SKM-1 (cell line): ENCODE measurements around the gene B3GLCT.
"Not testable (repeated sequence)": the region's sequence is repeated elsewhere in the genome, so short reads cannot be mapped to it uniquely, and the experiment has no call there.

ENCODE experiments used
- DNase-seq: peaks from one replicate; lab custom pipeline; 2025; ENCODE audit not compliant: unreplicated experiment; lab: John Stamatoyannopoulos, UW

B3GLCT gene

DNA sequence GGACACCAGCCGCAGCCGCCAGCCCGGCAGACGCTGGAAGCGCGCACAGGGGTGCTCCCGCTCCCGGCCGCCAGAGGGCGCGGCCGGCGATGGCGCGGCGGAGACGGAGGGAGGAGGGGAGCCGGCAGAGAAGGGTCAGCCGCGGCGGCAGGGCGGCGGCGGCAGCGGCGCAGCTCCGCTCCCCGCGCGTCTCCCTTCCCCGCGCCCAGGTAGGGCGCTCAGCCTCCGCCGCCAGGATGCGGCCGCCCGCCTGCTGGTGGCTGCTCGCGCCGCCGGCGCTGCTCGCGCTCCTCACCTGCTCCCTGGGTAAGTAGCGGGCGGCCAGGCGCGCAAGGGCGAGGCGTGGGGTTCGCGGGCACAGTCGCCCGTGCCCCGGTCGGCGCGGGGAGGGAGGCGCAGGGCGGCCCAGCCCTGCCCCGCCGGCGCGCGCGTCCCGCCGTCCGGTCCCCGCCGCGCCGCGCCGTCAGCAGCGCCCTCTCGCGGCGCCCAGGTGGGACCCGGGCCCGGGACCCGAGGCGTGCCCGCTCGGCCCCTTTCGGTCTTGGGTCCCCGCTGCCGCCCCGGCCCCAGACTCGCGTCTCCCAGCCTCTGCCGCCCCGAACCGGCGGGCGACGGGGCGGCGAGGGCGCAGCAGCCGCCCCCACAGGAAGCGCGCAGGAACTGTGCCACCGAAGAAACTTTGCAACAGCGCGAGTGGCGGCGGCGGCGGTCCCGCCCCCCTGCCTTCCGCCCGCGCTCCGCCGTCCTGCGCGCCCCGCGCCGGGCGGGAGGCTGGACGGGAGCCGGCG, at the start of gene B3GLCT:
B3GLCT (plus strand) TSS at position 127 of the 788 bp plus-strand sequence; CDS start at position 237, 110 bp downstream.
- peak; percentile 51 for DNase-seq

DNA sequence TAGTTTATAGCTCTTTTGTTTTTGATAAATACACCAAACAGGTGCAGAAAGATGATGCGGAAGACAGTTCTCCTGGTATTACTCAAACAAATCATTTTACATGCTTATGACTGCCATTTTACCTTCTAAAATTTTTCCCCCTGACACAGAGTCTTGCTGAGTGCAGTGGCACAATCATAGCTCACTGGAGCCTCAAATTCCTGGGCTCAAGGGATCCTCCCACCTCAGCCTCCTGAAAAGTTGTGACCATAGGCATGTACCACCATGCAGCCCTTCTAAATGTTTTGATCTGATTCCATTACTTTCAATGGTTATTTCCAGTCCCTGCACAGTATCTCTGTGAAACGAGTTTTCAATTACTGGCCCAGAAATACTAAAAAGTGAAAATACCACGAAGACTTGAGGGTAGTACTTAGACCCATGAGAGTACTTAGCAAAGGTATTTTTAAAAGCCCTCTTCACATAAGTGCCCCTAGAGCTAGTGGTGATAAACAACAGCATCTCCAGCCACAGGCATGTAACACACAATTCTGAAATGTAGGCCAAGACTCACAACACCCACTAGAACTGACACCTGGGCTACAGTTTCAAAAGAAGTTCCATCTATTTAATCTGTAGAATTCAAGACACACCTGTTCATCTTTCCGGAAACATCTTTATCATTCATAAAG, 49.3 kb upstream of the B3GLCT start:
- DNase-seq: no peak

GRCh38 chr13:31151837-31152236, 47.9 kb upstream of the B3GLCT start:
- DNase-seq: no peak

DNA sequence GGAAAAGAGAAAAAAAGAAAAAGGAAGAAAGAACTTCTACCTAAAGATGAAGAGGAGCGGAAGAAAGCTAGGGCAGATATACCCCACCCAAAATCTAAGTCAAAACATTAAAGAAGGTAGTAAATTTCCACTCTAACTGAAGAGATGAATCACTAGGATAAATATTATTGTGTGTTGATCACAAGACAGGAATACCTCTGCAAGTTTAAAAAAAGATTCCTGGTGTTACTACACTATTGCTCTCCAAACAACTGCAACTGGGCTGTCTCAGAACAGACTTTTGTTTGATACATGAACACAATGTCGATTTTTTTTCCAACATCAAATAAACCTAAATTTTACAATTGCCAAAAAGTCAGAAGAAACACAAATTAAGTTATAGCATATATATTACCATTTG, 44.8 kb upstream of the B3GLCT start:
- no peak for DNase-seq

DNA sequence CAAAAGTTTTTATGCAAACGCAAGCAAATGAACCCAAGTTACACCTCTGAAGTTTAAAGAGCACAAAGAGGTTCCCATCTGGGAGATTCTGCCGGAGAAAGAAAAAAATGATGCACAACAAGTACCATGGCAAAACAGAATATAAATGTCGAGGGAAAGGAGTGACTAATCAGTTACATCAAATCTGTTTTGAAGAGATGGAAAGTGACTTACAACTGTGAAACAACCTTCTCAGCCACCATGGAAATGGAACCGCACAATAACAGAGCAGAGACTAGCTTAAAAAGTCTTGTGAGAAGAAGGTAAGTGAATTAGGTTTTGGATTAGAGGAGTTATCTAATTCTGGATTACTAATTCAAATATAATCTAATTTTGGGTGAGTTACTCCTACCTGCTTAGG, 40.5 kb upstream of the B3GLCT start:
- no peak for DNase-seq

GRCh38 chr13:31160857-31161556, 38.8 kb upstream of the B3GLCT start:
- peak; percentile 45 for DNase-seq

- peak; percentile 97 for DNase-seq
Observed at GRCh38 chr13:31161557-31162150, 38.1 kb upstream of the B3GLCT start, which contains the start of gene HSPH1. HSPH1 (minus strand) TSS chr13:31161904; CDS start chr13:31161582, 322 bp downstream.

DNA sequence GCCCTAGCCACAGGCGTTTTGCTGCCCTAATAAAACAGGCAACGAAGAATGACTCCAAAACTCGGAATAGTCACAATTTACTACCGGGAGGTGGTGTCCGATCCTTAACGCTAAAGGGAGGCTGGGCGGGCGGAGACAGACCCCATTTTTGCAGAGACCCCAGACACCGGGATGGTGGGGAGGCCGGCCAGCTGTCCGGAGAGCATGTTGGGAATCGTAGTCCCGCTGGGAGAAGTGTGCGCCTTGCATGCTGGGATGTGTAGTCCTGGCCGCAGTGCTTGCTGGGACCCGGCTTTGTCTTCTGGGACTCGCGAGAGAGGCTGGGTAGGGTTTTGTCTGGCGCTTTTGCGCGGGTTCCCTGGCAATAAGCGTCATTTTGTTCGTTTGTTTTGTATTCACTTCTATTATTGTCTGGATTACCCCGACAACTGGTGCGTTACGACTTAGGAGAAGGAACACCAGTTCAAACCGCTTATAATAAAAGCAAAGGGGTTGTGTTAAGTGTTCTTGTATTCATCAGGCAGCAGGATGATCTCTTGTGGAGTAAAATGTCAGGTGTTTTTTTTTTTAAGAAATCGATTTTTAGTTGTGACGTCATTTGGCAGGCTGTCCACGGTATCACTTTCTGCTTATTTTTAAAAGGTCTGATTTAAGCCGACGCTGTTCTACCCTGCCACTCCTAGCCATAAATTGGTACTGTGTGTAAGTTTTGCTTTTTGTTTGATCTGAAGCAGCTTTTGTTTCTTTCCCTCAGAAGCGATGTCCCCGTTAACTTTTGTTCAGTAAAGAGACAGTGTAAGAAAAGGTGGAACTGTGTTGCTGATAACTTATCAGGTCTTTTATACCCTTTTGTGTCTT, 37.4 kb upstream of the B3GLCT start:
- DNase-seq: peak; percentile 92

DNA sequence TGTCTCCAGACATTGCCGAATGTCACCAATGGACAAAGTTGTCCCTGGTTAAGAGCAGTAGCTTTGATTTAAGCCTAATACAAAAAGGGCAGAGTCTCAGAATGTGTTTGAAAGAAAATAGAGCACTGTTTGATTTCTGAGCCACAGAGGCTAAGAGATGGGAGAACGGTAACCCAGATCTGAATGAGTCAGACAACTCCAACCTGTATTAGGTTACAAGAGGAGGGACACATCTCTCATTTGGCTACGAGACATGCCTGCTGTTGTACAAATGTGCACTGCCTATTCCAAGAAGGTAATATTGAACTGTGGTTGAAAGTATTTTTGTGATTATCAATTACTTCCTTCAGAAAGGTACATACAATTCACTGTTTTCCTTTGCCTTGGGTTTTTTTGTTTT, 33.2 kb upstream of the B3GLCT start:
- DNase-seq: no peak

- no peak for DNase-seq
Observed at GRCh38 chr13:31167490-31167889, 32.3 kb upstream of the B3GLCT start.

DNA sequence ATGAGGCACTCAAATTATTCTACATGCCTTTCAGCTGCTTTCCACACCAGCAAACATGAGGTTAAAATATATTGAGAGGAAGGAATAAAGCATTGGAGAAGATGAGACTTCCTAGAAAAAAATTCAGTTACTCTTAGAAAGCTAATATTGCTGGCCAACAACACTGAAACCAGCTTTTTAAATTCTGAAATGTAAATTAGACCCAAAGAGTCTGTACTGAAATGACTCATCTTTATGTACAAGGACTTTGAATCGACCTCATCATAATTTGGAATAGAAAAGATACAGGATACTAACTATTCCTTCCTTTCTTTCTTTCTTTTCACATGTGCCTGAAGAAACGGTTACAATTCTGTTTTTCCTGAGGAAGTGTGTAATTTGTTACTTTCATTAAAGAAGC, 31.6 kb upstream of the B3GLCT start:
- no peak for DNase-seq

- no peak for DNase-seq
Observed at GRCh38 chr13:31168736-31169135, 31.0 kb upstream of the B3GLCT start.

DNA sequence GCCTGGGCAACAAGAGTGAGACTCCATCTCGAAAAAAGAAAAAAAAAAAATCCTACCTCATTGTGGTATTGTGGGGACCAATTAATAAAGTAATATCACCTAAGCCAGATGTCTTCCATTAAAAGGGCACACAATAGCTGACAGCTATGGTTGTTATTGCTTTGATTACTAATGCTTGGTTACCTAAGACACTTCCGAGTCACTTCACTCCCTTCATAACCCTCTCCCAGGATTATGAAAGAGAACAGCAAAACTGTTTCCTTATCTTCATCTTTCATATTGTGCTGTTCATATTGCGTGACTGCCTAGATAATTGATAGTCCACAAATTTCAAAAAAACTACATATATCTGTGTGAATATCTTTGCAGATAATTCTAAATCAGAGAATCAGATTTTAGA, 27.8 kb upstream of the B3GLCT start:
- DNase-seq: no peak

DNA sequence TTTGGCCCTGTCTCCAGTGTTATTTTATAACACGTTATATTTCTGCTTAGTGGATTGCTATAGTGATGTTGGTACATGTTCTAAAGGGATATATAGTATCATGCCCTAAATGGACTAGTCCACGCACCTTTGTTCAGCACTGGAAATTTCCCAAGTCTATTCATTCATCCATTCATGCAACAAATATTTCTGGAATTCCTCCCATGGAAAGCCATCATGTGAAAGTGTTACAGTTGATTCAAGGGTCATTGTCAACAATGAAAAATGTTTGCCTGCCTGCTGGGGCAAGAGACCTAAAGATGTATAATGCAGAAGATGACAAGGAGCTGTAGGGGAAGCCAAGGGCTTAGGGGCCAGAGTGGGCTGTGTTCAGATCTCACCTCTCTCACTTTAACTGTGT, 27.2 kb upstream of the B3GLCT start:
- DNase-seq: no peak

DNA sequence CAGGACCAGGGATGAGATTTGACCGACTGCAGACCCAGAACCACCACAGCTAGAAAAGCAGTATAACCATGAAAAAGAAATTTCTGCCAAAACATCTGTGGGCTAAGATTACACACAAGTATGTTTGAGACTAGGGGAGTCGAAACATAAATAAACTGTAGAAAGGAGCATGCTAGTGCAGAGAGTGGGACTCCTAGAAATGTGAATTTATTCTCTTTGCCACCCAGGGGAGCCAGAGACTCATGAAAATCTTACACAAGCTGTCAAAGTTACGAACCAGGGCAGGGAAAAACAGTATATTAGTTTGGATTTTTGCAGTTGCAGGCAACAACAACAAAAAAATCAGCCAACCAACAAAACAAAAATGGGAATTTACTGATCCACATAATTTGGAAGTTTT, 25.8 kb upstream of the B3GLCT start:
- no peak for DNase-seq

DNA sequence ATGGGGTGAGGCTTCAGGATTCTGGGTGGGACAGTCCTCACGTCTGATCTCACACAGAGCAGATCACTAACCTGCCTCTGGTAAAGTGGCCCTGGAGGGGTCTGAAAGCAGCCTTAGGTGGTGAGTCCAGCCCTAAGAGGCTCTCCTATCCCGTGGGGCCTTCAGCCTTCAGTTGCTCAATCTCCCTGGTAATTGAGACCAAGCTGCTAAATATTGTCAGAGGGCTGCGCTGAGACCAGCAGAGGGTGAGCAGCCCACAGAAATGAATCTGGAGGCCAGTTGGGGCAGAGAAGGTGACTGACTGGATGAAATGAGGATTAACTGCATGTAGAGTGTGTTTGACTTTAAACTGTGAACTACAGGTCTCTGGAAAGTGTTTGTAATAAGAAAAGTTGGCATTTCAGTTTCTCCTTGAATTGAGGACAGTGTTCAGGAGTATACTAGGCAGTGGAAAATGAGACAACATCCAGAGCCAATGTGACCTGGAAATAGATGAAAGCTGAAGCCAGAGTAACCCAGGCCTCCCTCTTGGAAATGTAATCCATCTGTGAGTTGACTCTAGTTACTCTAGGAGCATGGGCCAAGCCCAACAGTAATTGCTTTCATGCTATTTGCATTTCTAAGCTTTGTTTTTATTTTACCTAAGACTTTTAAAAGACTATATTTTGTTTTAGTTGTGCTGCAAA, 23.8 kb upstream of the B3GLCT start:
- DNase-seq: no peak

GRCh38 chr13:31177813-31178495, 21.8 kb upstream of the B3GLCT start:
- not testable (repeated sequence) for DNase-seq

GRCh38 chr13:31179241-31179640, 20.5 kb upstream of the B3GLCT start:
- DNase-seq: no peak

DNA sequence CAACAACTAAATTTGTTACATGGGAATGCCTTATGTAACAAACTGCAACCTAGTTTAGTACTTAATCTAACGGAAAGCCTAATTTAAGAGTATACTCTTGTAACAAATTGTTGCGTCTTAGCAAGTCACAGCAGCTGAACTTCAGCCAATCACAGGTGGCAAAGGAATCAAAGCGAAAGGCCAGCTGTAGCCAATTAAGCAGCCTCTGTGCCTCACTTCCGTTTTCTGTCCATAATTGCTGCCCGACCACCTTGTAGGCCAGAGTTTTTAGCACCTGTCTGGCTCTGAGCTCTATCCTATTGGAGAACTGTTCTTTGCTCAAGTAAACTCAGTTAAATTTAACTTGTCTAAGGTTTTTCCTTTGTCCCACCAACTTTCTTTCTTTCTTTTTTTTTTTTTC, 20.0 kb upstream of the B3GLCT start:
- no peak for DNase-seq
